Inflammatory macrophage treated with lipopolysaccharide for 4 hours (primary cell): ENCODE measurements around the gene LGALS7B.
A peak's percentile ranks its signal among the peaks of the same experiment; 100 is the strongest.
"Not testable (repeated sequence)": the region's sequence is repeated elsewhere in the genome, so short reads cannot be mapped to it uniquely, and the experiment has no call there.

ENCODE experiments used
- DNase-seq: peaks from one replicate; pipeline ENCODE4 v3.0.0-alpha.2; 2020

LGALS7B gene

GRCh38 chr19:38788478-38789243 is at the start of gene LGALS7B:
Gene LGALS7B, plus strand, starts transcription at chr19:38789200. Its CDS starts 27 bp downstream, at chr19:38789227.
- no peak for DNase-seq

DNA sequence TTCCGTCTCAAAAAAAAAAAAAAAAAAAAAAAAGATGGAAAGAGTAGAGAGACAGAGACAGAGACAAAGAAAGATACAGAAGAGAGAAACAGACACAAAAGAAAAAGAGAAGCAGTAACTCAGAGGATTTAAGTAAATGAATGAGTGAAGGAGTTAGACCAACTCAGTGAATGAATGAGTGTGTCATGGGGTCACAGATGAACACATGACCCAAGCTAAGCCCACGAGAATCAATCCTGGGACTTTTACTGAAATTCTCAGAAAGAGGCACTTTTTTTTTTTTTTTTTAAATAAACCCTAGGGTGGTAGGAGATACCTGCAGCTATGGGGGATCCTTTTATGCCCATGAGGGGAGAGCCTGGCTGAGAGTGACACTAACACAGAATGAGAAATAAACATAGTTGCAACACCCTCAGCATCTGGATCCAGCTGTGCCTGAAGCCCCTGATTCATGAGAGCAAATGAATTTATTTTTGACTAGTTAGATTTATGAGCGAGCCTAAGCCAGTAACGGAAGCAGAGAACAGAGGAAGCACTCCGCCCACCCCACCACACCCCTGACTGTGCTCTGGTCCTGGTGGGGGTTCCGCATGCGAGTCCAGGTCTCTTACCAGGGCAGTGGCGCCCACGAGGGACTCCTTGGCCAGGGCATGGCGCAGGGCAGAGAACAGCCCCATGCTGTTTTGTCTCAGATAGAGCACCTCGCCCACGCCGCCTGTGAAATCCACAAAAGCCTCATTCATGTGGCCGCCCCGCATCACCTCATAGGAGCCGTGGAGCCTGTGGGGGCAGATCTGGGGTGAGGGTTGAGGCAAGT is 49.4 kb upstream of the LGALS7B start:
- DNase-seq, result peak; percentile 1

GRCh38 chr19:38740257-38740592 is 48.8 kb upstream of the LGALS7B start:
- DNase-seq, result no peak

GRCh38 chr19:38740932-38741331 is 48.1 kb upstream of the LGALS7B start:
- no peak for DNase-seq

- DNase-seq, result no peak
These were observed 47.3 kb upstream of the LGALS7B start for GRCh38 chr19:38741670-38742069.

DNA sequence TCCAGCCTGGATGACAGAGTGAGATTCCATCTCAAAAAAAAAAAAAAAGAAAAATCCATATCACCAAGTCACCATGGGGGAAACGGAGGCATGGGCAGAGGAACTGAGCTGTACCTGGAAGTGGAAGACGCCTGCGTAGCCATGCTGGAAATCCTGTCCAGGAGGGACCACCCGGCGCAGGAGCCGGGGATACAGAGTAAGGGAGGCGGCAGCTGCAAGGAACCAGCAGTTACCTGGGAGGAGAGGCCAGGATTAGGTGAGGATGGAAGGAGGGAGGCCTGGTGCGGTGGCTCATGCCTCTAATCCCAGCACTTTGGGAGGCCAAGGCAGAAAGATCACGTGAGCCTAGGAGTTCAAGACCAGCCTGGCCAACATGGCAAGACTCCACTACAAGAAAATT is 46.7 kb upstream of the LGALS7B start:
- no peak for DNase-seq

DNA sequence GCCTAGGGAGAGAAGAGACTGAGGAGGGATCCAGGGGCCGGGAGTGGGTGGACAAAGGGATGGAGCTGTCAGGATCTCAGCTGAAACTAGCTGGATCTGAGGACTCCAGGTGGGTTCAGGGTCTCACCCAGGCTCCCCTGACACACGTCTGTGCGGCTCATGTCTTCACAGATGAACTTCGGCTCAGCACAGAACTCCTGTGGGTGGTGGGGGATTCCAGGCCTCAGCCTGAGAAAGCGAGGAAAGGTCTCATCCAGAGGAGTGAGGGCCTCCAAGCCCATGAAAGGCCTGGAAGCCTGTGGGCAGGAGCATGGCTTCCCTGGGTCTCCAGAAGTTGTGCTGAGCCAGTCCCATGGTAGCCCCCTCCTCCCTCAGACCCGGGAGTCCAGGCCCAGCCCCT is 46.1 kb upstream of the LGALS7B start:
- no peak for DNase-seq

- no peak for DNase-seq
These were observed 45.4 kb upstream of the LGALS7B start for GRCh38 chr19:38743394-38744297.

- DNase-seq, result no peak
These were observed 44.7 kb upstream of the LGALS7B start, which contains the start of gene CAPN12 for GRCh38 chr19:38744298-38744681. Gene CAPN12, minus strand, starts transcription at chr19:38744474. Its CDS starts 309 bp downstream, at chr19:38744165.

GRCh38 chr19:38744874-38745273 is 44.1 kb upstream of the LGALS7B start:
- DNase-seq, result no peak

- no peak for DNase-seq
These were observed 43.7 kb upstream of the LGALS7B start for GRCh38 chr19:38745316-38745715.

- not testable (repeated sequence) for DNase-seq
These were observed 35.2 kb upstream of the LGALS7B start for GRCh38 chr19:38753783-38754182.

GRCh38 chr19:38754196-38754595 is 34.8 kb upstream of the LGALS7B start:
- DNase-seq, result not testable (repeated sequence)

- DNase-seq, result peak; percentile 55
These were observed 29.4 kb upstream of the LGALS7B start for GRCh38 chr19:38759590-38760003.

DNA sequence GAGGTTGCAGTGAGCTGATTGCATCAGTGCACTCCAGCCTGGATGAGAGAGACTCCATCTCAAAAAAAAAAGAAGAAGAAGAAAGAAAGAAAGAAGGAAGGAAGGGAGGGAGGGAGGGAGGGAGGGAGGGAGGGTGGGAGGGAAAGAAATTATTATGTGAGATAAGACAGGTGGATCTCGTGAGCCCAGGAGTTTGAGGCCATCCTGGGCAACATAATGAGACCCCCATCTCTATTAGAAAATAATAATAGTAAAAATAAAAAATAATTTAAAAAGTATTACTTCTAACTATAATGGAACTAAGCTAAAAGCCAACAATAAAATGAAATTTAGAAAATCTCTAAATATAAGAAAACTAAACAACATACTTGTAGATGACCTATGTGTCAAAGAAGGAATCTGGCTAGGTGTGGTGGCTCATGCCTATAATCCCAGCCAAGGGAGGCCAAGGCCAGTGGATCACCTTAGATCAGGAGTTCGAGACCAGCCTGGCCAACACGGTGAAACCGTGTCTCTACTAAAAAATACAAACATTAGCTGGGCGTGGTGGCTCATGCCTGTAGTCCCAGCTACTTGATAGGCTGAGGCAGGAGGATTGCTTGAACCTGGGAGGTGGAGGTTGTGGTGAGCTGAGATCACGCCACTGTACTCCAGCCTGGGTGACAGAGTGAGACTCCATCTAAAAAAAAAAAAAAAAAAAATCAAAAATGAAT is 28.0 kb upstream of the LGALS7B start:
- DNase-seq, result not testable (repeated sequence)

GRCh38 chr19:38761884-38762389 is 27.1 kb upstream of the LGALS7B start:
- not testable (repeated sequence) for DNase-seq

DNA sequence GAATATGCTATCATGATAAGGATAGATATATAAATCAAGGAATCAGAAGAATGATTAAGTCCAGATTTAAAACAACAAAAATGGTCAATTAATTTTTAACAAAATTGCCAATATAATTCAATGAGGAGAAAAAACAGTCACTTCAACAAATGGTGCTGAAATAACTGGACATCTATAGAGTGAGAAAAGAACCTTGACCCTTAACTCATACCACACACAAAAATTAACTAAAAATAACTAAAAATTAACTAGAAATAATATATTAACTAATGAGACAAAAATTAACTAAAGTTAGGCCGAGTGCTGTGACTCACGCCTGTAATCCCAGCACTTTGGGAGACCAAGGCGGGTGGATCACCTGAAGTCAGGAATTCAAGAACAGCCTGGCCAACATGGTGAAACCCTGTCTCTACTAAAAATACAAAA is 25.2 kb upstream of the LGALS7B start:
- no peak for DNase-seq

DNA sequence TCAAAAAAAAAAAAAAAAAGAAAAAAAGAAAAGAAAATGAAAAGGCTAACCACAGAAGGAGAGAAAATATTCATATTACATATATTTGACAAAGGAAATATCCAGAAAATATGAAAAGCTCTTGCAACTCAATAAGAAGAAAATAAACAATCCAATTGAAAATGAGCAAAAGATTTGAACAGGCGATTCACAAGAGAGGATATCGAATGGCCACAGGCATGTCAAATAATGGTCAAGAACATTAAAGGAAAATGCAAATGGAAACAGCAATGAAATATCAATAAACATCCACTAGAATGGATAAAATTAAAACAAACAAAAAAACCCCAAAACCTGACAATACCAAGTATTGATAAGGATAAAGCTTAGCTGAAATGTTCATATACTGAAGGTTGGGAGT is 23.8 kb upstream of the LGALS7B start:
- no peak for DNase-seq

DNA sequence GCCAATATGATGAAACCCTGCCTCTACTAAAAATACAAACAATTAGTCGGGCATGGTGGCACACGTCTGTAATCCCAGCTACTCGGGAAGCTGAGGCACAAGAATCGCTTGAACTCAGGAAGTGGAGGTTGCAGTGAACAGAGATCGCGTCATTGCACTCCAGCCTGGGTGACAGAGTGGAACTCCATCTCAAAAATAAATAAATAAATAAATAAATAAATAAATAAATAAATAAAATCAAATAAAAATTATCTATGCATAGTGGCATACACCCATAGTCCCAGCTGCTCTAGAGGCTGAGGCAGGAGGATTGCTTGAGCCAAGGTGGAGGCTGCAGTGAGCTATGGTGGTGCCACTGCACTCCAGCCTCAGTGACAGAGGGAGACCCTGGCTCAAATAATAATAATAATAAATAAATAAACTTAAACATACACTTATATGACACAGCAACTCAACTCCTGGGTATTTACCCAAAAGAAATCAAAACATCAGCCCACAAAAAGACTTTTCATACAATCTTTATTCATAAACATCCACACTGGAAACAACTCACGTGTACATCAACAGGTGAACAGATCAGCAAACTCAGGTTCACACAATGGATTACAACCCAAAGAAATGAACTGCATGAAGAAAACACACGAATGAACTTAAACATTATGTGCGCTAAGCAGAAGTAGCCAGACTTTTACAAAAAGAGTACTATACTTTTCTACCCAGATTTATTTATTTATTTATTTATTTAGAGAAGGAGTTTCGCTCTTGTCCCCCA is 22.5 kb upstream of the LGALS7B start:
- DNase-seq, result no peak

GRCh38 chr19:38769635-38770211 is 19.3 kb upstream of the LGALS7B start:
- peak; percentile 90 for DNase-seq
